Testis (tissue), 2 donors: ENCODE results near the gene TDRD9.

Experiments used
- CTCF ChIP-seq, 3 experiments: fragments of 450-650 bp in 2 of 3; fragments of 200-600 bp in 1 of 3; sonication (generic) in 1 of 3; IDR thresholded peaks; one replicate each; pipeline ENCODE4 v1.5.1; 2016 to 2019; ENCODE audit warnings: antibody characterized with exemption in 3 of 3, mild to moderate bottlenecking in 2 of 3, moderate library complexity in 1 of 3
- POLR2A ChIP-seq: fragments of 450-650 bp; IDR thresholded peaks from one replicate; pipeline ENCODE4 v1.6.1; 2017; ENCODE audit warnings: antibody characterized with exemption, mild to moderate bottlenecking, moderate library complexity

GRCh38 chr14:104095426-104096310 lies 167.4 kb downstream of the TDRD9 start:
- TF ChIP-seq CTCF (IDR thresholded peaks at IDR 0.05) (no peak), POLR2A (no peak)
